Occipital lobe (tissue), 2 donors: ENCODE measurements around the gene ABHD17A. TPM values are rescaled to one million over a fixed set of nuclear protein-coding genes. Genes with fewer than 3 reads are reported as not detected.
"Not testable (repeated sequence)": the region's sequence is repeated elsewhere in the genome, so short reads cannot be mapped to it uniquely, and the experiment has no call there.

Source experiments
- DNase-seq: peaks from one replicate; lab custom pipeline; 2025; lab: John Stamatoyannopoulos, UW
- total RNA-seq: library from RNA; depleted of rRNA; stranded (reverse); fragments of >200 nt; gene quantifications from one replicate; pipeline ENCODE4 v1.2.3, GENCODE V29; 2014

ABHD17A gene
- total RNA-seq, 1 donor from 2014 or later, result 50.5 TPM

GRCh38 chr19:1881393-1882088 lies 3.8 kb downstream of the ABHD17A start:
- DNase-seq, result not testable (repeated sequence)

- DNase-seq, result no peak
Observed at GRCh38 chr19:1880611-1881392, 4.5 kb downstream of the ABHD17A start.

- DNase-seq, result not testable (repeated sequence)
Observed at GRCh38 chr19:1879982-1880381, 5.3 kb downstream of the ABHD17A start.

GRCh38 chr19:1878583-1878982 lies 6.7 kb downstream of the ABHD17A start:
- DNase-seq, result not testable (repeated sequence)

GRCh38 chr19:1877280-1877660 lies 8.0 kb downstream of the ABHD17A start:
- DNase-seq, result not testable (repeated sequence)

GRCh38 chr19:1876496-1877279 lies 8.6 kb downstream of the ABHD17A start:
- not testable (repeated sequence) for DNase-seq

- DNase-seq, result peak; percentile 89
Observed at GRCh38 chr19:1875646-1876495, 9.4 kb downstream of the ABHD17A start.

- not testable (repeated sequence) for DNase-seq
Observed at GRCh38 chr19:1875265-1875645, 10.0 kb downstream of the ABHD17A start.

- DNase-seq, result no peak
Observed at GRCh38 chr19:1874554-1875185, 10.6 kb downstream of the ABHD17A start.

GRCh38 chr19:1873524-1874473 lies 11.5 kb downstream of the ABHD17A start:
- no peak for DNase-seq

- DNase-seq, result no peak
Observed at GRCh38 chr19:1872807-1873523, 12.3 kb downstream of the ABHD17A start.

- DNase-seq, result no peak
Observed at GRCh38 chr19:1871630-1872029, 13.7 kb downstream of the ABHD17A start.

GRCh38 chr19:1871140-1871597 lies 14.1 kb downstream of the ABHD17A start:
- DNase-seq, result no peak

- DNase-seq, result no peak
Observed at GRCh38 chr19:1868971-1869370, 16.3 kb downstream of the ABHD17A start.

GRCh38 chr19:1867349-1867724 lies 18.0 kb downstream of the ABHD17A start:
- no peak for DNase-seq

- no peak for DNase-seq
Observed at GRCh38 chr19:1866693-1867348, 18.5 kb downstream of the ABHD17A start.

- no peak for DNase-seq
Observed at GRCh38 chr19:1865172-1866010, 19.9 kb downstream of the ABHD17A start.
